ENCODE results near the gene NAA40. TPM values are rescaled to one million over a fixed set of nuclear protein-coding genes. Genes with fewer than 3 reads are reported as not detected.

NAA40 gene
- total and polyA plus RNA-seq, 10 of the 15 experiments (the other 5 are each of a cell fraction or from before 2014, with no cell fraction given): 4.8 to 31.6 (median 22.2) TPM

DNA sequence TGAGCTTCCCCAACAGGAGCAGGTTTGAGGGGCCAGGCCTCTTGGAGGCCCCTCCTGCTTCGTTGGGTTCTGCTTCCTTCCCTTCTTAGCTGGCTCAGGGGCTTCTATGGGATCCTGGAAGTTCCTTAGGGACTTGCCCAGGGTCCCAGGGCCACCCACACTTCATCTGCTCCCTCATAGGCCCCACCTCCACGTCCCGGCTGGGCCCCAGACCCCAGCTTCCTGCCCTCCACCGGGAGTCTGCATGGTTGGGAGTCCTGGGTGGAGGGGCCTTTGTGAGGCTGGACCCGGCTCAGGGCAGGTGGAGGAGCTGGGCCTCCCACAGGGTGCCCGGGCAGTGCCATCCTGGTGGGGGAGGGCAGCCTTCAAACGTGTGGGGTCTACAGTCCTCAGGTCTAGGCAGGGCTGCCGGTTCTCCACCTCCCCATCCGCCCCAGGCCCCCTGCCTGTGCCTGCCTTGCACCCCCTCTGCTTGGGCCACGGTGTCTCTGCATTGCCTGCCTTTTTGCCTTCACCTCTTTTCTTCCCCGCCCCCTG is 59.1 kb downstream of the NAA40 start:
- no peaks in the 10 kb centered on the region for H3K79me2 ChIP-seq (ENCODE audit: control insufficient read depth, insufficient read depth, low read length)
- H3K4me1 ChIP-seq (ENCODE audit: control insufficient read depth, insufficient read depth, low read length): no peaks in the 10 kb centered on the region; the same call in 1 of the 2 replicates
- H3K9me3 ChIP-seq (replicated peaks; ENCODE audit: control insufficient read depth, insufficient read depth, low read length): no peaks in the 10 kb centered on the region
- H3K36me3 ChIP-seq (ENCODE audit: control insufficient read depth in 2 of 2, insufficient read depth in 2 of 2, low read length in 1 of 2): peaks cover 2 to 26% of the 10 kb centered on the region in 2 experiments; a peak in 3 of 4 replicates
- H3K27ac ChIP-seq (ENCODE audit: control insufficient read depth, insufficient read depth): no peak overlapping the region
- no peak for ATAC-seq
- H2AFZ ChIP-seq (ENCODE audit: control insufficient read depth, low read depth, low read length): no peak overlapping the region
- ChIA-PET RAD21 (ENCODE audit: unreplicated experiment) (no interaction called here), POLR2A (interaction anchor here (0.5 kb wide), 1 partner anchor 178 kb away, joined by 3 read pairs; no protein-coding TSS in a partner anchor), SMC1A (ENCODE audit: uncharacterized antibody, unreplicated experiment) (no interaction called here), CTCF (no interaction called here)
- WGBS (ENCODE audit: insufficient coverage, insufficient replicate concordance, low lambda C conversion rate, missing lambda C conversion rate): 62% methylated on average over 10 of the region's 11 CpGs
- no peak overlapping the region for H3K9ac ChIP-seq (ENCODE audit: control insufficient read depth, insufficient read depth, low read length)
- DNase-seq (ENCODE audit: low read depth, low spot score): no peak
- no peak overlapping the region for H3K4me2 ChIP-seq (ENCODE audit: control insufficient read depth, insufficient read depth)
- no peak overlapping the region for H3K4me3 ChIP-seq
- intact Hi-C loops (cut with micrococcal nuclease; ENCODE audit: unreplicated experiment): no loop called here
- H4K20me1 ChIP-seq (ENCODE audit: control insufficient read depth, insufficient read depth): no peaks in the 10 kb centered on the region; the same call in 1 of the 2 replicates
- in situ Hi-C loops (cut with MboI): no loop called here
- no TSS peak for BruUV-seq (replicated peaks)
- no peak for FAIRE-seq
- TF ChIP-seq, protein P1, sequence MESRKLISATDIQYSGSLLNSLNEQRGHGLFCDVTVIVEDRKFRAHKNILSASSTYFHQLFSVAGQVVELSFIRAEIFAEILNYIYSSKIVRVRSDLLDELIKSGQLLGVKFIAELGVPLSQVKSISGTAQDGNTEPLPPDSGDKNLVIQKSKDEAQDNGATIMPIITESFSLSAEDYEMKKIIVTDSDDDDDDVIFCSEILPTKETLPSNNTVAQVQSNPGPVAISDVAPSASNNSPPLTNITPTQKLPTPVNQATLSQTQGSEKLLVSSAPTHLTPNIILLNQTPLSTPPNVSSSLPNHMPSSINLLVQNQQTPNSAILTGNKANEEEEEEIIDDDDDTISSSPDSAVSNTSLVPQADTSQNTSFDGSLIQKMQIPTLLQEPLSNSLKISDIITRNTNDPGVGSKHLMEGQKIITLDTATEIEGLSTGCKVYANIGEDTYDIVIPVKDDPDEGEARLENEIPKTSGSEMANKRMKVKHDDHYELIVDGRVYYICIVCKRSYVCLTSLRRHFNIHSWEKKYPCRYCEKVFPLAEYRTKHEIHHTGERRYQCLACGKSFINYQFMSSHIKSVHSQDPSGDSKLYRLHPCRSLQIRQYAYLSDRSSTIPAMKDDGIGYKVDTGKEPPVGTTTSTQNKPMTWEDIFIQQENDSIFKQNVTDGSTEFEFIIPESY (IDR thresholded peaks at IDR 0.05): no peak
- no peak for TF ChIP-seq SKIL (IDR thresholded peaks at IDR 0.05; ENCODE audit: low read depth, poor library complexity, severe bottlenecking)
- TF ChIP-seq RUNX3 (IDR thresholded peaks at IDR 0.05; ENCODE audit: low read length): no peak
- TF ChIP-seq NFYA (IDR thresholded peaks at IDR 0.05; ENCODE audit: borderline replicate concordance, low read depth, low read length): no peak
- no peak for TF ChIP-seq SRF (IDR thresholded peaks at IDR 0.05; ENCODE audit: low read depth in 2 of 2, low read length in 2 of 2)
- TF ChIP-seq JUND (IDR thresholded peaks at IDR 0.05; ENCODE audit: low read depth, low read length): no peak
- no peak for TF ChIP-seq CTCF (IDR thresholded peaks at IDR 0.05 in 2 of 3, conservative IDR thresholded peaks at IDR 0.05 in 1 of 3; ENCODE audit: control insufficient read depth in 2 of 3, extremely low read depth in 1 of 3, insufficient read depth in 1 of 3, low read depth in 3 of 3, low read length in 3 of 3)
- no peak for TF ChIP-seq POU2F2 (IDR thresholded peaks at IDR 0.05; ENCODE audit: borderline replicate concordance, low read depth, low read length)
- TF ChIP-seq, protein P2, sequence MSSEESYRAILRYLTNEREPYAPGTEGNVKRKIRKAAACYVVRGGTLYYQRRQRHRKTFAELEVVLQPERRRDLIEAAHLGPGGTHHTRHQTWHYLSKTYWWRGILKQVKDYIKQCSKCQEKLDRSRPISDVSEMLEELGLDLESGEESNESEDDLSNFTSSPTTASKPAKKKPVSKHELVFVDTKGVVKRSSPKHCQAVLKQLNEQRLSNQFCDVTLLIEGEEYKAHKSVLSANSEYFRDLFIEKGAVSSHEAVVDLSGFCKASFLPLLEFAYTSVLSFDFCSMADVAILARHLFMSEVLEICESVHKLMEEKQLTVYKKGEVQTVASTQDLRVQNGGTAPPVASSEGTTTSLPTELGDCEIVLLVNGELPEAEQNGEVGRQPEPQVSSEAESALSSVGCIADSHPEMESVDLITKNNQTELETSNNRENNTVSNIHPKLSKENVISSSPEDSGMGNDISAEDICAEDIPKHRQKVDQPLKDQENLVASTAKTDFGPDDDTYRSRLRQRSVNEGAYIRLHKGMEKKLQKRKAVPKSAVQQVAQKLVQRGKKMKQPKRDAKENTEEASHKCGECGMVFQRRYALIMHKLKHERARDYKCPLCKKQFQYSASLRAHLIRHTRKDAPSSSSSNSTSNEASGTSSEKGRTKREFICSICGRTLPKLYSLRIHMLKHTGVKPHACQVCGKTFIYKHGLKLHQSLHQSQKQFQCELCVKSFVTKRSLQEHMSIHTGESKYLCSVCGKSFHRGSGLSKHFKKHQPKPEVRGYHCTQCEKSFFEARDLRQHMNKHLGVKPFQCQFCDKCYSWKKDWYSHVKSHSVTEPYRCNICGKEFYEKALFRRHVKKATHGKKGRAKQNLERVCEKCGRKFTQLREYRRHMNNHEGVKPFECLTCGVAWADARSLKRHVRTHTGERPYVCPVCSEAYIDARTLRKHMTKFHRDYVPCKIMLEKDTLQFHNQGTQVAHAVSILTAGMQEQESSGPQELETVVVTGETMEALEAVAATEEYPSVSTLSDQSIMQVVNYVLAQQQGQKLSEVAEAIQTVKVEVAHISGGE (CRISPR knock-in tag; IDR thresholded peaks at IDR 0.05): no peak
- no peak for TF ChIP-seq YBX1 (IDR thresholded peaks at IDR 0.05)
- TF ChIP-seq RELA (IDR thresholded peaks at IDR 0.05; ENCODE audit: borderline replicate concordance, partially characterized antibody): no peak
- no peak for TF ChIP-seq RFX5 (IDR thresholded peaks at IDR 0.05; ENCODE audit: low read depth, low read length)
- no peak for TF ChIP-seq BRCA1 (IDR thresholded peaks at IDR 0.05; ENCODE audit: low read depth, low read length)
- no peak for TF ChIP-seq MEF2A (IDR thresholded peaks at IDR 0.05; ENCODE audit: insufficient read depth, low read depth, low read length)
- H3K27me3 ChIP-seq (replicated peaks in 1 of 2; ENCODE audit: control insufficient read depth in 2 of 2, insufficient read depth in 2 of 2, low read length in 1 of 2): no peaks in the 10 kb centered on the region

Data from GM12878 (cell line).